Activated naive CD8-positive, alpha-beta T cell treated with anti-CD3 and anti-CD28 coated beads, Interleukin-2, amount 10 ng/mL, durations not matched to agents 7 days and 5 days (primary cell): ENCODE measurements around the gene PPM1E. TPM values are rescaled to one million over a fixed set of nuclear protein-coding genes. Genes with fewer than 3 reads are reported as not detected.
"Not testable (repeated sequence)": the region's sequence is repeated elsewhere in the genome, so short reads cannot be mapped to it uniquely, and the experiment has no call there.

Experiments used
- ATAC-seq: fragments of 150-1000 bp; cut with Tn5 transposase; one replicate; pipeline ENCODE4 v1.10.0; 2021; ENCODE audit warnings: low read depth, moderate library complexity
- POLR2A ChIA-PET: fragments of 350-600 bp; sonication (Branson Sonifier 250); formaldehyde crosslinking; loops from one replicate; lab custom pipeline; 2021; ENCODE audit warnings: antibody characterized with exemption; lab: Charles Lee
- DNase-seq: peaks from one replicate; pipeline ENCODE4 v3.0.0; 2021
- H3K27ac Mint-ChIP-seq: one replicate; pipeline ENCODE4 v1.8.0; 2022; ENCODE audit warnings: mild to moderate bottlenecking, mixed read lengths
- H3K27me3 Mint-ChIP-seq: one replicate; pipeline ENCODE4 v1.8.0; 2022; ENCODE audit warnings: mild to moderate bottlenecking, moderate library complexity, mixed read lengths
- H3K36me3 Mint-ChIP-seq: one replicate; pipeline ENCODE4 v1.8.0; 2021; ENCODE audit warnings: mild to moderate bottlenecking, mixed read lengths
- H3K4me1 Mint-ChIP-seq: one replicate; pipeline ENCODE4 v1.8.0; 2021; ENCODE audit warnings: mixed read lengths
- H3K4me3 Mint-ChIP-seq: one replicate; pipeline ENCODE4 v1.8.0; 2022; ENCODE audit warnings: mild to moderate bottlenecking, moderate library complexity, mixed read lengths
- H3K9me3 Mint-ChIP-seq: one replicate; pipeline ENCODE4 v1.8.0; 2021; ENCODE audit warnings: mixed read lengths
- total RNA-seq, 2 experiments: library from RNA; stranded (reverse); gene quantifications; one replicate each; pipeline ENCODE4 v1.2.3, GENCODE V29; 2021

The PPM1E gene
- total RNA-seq, 2 experiments from 2014 or later: not detected

- Mint-ChIP-seq H3K4me3 (no peak overlapping the region), H3K9me3 (no peaks in the 10 kb centered on the region), H3K4me1 (no peaks in the 10 kb centered on the region), H3K36me3 (no peaks in the 10 kb centered on the region), H3K27ac (no peak overlapping the region), H3K27me3 (peaks cover 10% of the 10 kb centered on the region)
- DNase-seq (no peak), ATAC-seq (no peak)
- POLR2A ChIA-PET: no interaction called here
Observed at GRCh38 chr17:58788199-58788598, 32.5 kb downstream of the PPM1E start.

- Mint-ChIP-seq H3K4me1 (no peaks in the 10 kb centered on the region), H3K9me3 (no peaks in the 10 kb centered on the region), H3K36me3 (no peaks in the 10 kb centered on the region), H3K27ac (no peak overlapping the region), H3K4me3 (no peak overlapping the region), H3K27me3 (peaks cover 7% of the 10 kb centered on the region)
- DNase-seq (no peak), ATAC-seq (no peak)
- POLR2A ChIA-PET: no interaction called here
Observed at GRCh38 chr17:58789160-58789559, 33.5 kb downstream of the PPM1E start.

- DNase-seq: no peak
- ATAC-seq: no peak
- Mint-ChIP-seq H3K36me3 (no peaks in the 10 kb centered on the region), H3K9me3 (peaks cover 3% of the 10 kb centered on the region), H3K27me3 (peaks cover 5% of the 10 kb centered on the region), H3K27ac (no peak overlapping the region), H3K4me3 (no peak overlapping the region), H3K4me1 (no peaks in the 10 kb centered on the region)
- POLR2A ChIA-PET: no interaction called here
Observed at GRCh38 chr17:58789831-58790230, 34.2 kb downstream of the PPM1E start.

GRCh38 chr17:58794508-58794907, 38.9 kb downstream of the PPM1E start:
- H3K9me3 Mint-ChIP-seq, H3K4me1 Mint-ChIP-seq, H3K27ac Mint-ChIP-seq, DNase-seq, POLR2A ChIA-PET, ATAC-seq, H3K36me3 Mint-ChIP-seq, H3K4me3 Mint-ChIP-seq: not testable (repeated sequence)
- peaks cover 16% of the 10 kb centered on the region for H3K27me3 Mint-ChIP-seq

GRCh38 chr17:58802188-58802587, 46.5 kb downstream of the PPM1E start:
- Mint-ChIP-seq H3K27me3 (peaks cover 34% of the 10 kb centered on the region), H3K4me3 (no peak overlapping the region), H3K27ac (no peak overlapping the region), H3K36me3 (no peaks in the 10 kb centered on the region), H3K9me3 (peaks cover 6% of the 10 kb centered on the region), H3K4me1 (no peaks in the 10 kb centered on the region)
- POLR2A ChIA-PET: no interaction called here
- ATAC-seq (no peak), DNase-seq (no peak)

GRCh38 chr17:58806046-58806445, 50.4 kb downstream of the PPM1E start:
- DNase-seq (no peak), ATAC-seq (no peak)
- H3K27ac Mint-ChIP-seq: no peak overlapping the region
- H3K4me3 Mint-ChIP-seq: no peak overlapping the region
- no peaks in the 10 kb centered on the region for H3K36me3 Mint-ChIP-seq
- H3K9me3 Mint-ChIP-seq: peaks cover 6% of the 10 kb centered on the region
- no peaks in the 10 kb centered on the region for H3K4me1 Mint-ChIP-seq
- peaks cover 36% of the 10 kb centered on the region for H3K27me3 Mint-ChIP-seq
- POLR2A ChIA-PET: no interaction called here

- H3K4me3 Mint-ChIP-seq: no peak overlapping the region
- H3K27me3 Mint-ChIP-seq: peaks cover 32% of the 10 kb centered on the region
- ATAC-seq (no peak), DNase-seq (no peak)
- no peak overlapping the region for H3K27ac Mint-ChIP-seq
- no peaks in the 10 kb centered on the region for H3K9me3 Mint-ChIP-seq
- POLR2A ChIA-PET: interaction anchor here (0.6 kb wide), 1 partner anchor 178 kb away, joined by 4 read pairs; no protein-coding TSS in a partner anchor
- no peaks in the 10 kb centered on the region for H3K4me1 Mint-ChIP-seq
- no peaks in the 10 kb centered on the region for H3K36me3 Mint-ChIP-seq
Observed at GRCh38 chr17:58808609-58809563, 53.2 kb downstream of the PPM1E start.

GRCh38 chr17:58809564-58809936, 53.9 kb downstream of the PPM1E start:
- POLR2A ChIA-PET: no interaction called here
- Mint-ChIP-seq H3K4me3 (no peak overlapping the region), H3K4me1 (no peaks in the 10 kb centered on the region), H3K9me3 (no peaks in the 10 kb centered on the region), H3K36me3 (no peaks in the 10 kb centered on the region), H3K27me3 (peaks cover 32% of the 10 kb centered on the region), H3K27ac (no peak overlapping the region)
- DNase-seq (no peak), ATAC-seq (no peak)

GRCh38 chr17:58811290-58811689, 55.6 kb downstream of the PPM1E start:
- DNase-seq: no peak
- Mint-ChIP-seq H3K9me3 (no peaks in the 10 kb centered on the region), H3K4me3 (no peak overlapping the region), H3K27ac (no peak overlapping the region), H3K27me3 (peaks cover 26% of the 10 kb centered on the region), H3K4me1 (no peaks in the 10 kb centered on the region), H3K36me3 (no peaks in the 10 kb centered on the region)
- no peak for ATAC-seq
- POLR2A ChIA-PET: no interaction called here

GRCh38 chr17:58813712-58814111, 58.1 kb downstream of the PPM1E start:
- POLR2A ChIA-PET: no interaction called here
- no peak for ATAC-seq
- Mint-ChIP-seq H3K4me3 (no peak overlapping the region), H3K9me3 (no peaks in the 10 kb centered on the region), H3K4me1 (no peaks in the 10 kb centered on the region), H3K36me3 (no peaks in the 10 kb centered on the region), H3K27ac (no peak overlapping the region), H3K27me3 (peaks cover 13% of the 10 kb centered on the region)
- DNase-seq: no peak

GRCh38 chr17:58818654-58819053, 63.0 kb downstream of the PPM1E start:
- H3K36me3 Mint-ChIP-seq: no peaks in the 10 kb centered on the region
- peaks cover 18% of the 10 kb centered on the region for H3K27me3 Mint-ChIP-seq
- POLR2A ChIA-PET: no interaction called here
- DNase-seq (no peak), ATAC-seq (no peak)
- no peaks in the 10 kb centered on the region for H3K9me3 Mint-ChIP-seq
- no peak overlapping the region for H3K27ac Mint-ChIP-seq
- H3K4me1 Mint-ChIP-seq: no peaks in the 10 kb centered on the region
- no peak overlapping the region for H3K4me3 Mint-ChIP-seq

- H3K4me3 Mint-ChIP-seq: no peak overlapping the region
- no peak overlapping the region for H3K27ac Mint-ChIP-seq
- POLR2A ChIA-PET: no interaction called here
- peaks cover 19% of the 10 kb centered on the region for H3K27me3 Mint-ChIP-seq
- ATAC-seq (no peak), DNase-seq (no peak)
- H3K4me1 Mint-ChIP-seq: no peaks in the 10 kb centered on the region
- H3K9me3 Mint-ChIP-seq: no peaks in the 10 kb centered on the region
- H3K36me3 Mint-ChIP-seq: no peaks in the 10 kb centered on the region
Observed at GRCh38 chr17:58822148-58823050, 66.7 kb downstream of the PPM1E start.

- H3K36me3 Mint-ChIP-seq: no peaks in the 10 kb centered on the region
- H3K4me1 Mint-ChIP-seq: no peaks in the 10 kb centered on the region
- DNase-seq (no peak), ATAC-seq (no peak)
- H3K27ac Mint-ChIP-seq: no peak overlapping the region
- POLR2A ChIA-PET: no interaction called here
- no peaks in the 10 kb centered on the region for H3K9me3 Mint-ChIP-seq
- H3K4me3 Mint-ChIP-seq: no peak overlapping the region
- H3K27me3 Mint-ChIP-seq: peaks cover 19% of the 10 kb centered on the region
Observed at GRCh38 chr17:58823051-58823525, 67.4 kb downstream of the PPM1E start.
